NB4 (cell line): ENCODE measurements around the gene OLFML3.

Source experiments
- CTCF ChIP-seq: IDR thresholded peaks from one replicate; pipeline ENCODE4 v1.5.1; 2012; ENCODE audit warnings: low read depth, low read length
- MYC ChIP-seq: IDR thresholded peaks from 2 replicates; pipeline ENCODE4 v1.6.1; 2011; ENCODE audit warnings: low read depth, low read length
- POLR2A ChIP-seq: IDR thresholded peaks from 2 replicates; pipeline ENCODE4 v1.6.1; 2011; ENCODE audit warnings: mild to moderate bottlenecking; ENCODE audit not compliant: insufficient read length; ENCODE audit errors: extremely low read depth
- TF ChIP-seq, protein P1 (sequence below): IDR thresholded peaks from 2 replicates; pipeline ENCODE4 v1.6.1; 2011; ENCODE audit warnings: low read depth, low read length

DNA sequence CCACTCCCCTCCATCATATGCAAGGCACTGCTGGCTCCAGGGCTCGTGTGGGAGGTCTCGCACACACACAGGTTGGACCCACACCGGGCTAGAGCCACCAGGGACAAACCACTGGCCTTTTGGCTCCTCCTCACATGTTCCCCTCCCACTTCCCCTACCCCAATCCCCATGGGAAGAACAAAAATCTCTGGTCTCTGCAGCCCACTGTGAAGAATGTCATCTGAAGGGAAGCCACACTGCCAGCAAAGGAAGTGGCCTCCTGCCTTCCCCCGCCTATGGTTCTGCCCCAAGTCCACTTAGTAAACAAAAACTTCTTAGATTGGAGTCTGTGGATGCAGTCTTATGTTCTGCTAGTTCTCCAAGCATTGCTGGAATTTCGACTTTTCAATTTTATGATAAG lies 24.2 kb downstream of the OLFML3 start:
- TF ChIP-seq CTCF (no peak), POLR2A (no peak), MYC (no peak)
- TF ChIP-seq, protein P1, sequence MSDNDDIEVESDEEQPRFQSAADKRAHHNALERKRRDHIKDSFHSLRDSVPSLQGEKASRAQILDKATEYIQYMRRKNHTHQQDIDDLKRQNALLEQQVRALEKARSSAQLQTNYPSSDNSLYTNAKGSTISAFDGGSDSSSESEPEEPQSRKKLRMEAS = no peak
